Astrocyte (in vitro differentiated cells and primary cell): ENCODE results near the gene TMX4. TPM values are rescaled to one million over a fixed set of nuclear protein-coding genes. Genes with fewer than 3 reads are reported as not detected.

Experiments
- DNase-seq: peaks from one replicate; pipeline ENCODE4 v3.0.0-alpha.2; 2010; ENCODE audit warnings: low read depth
- FAIRE-seq: peaks from 2 replicates; lab custom pipeline; 2011; peaks lifted over from hg19 to GRCh38; lab: Jason Lieb, UNC
- H2AFZ ChIP-seq: 2 replicates; pipeline ENCODE4 v1.6.0; 2012; ENCODE audit warnings: low read depth, low read length, inconsistent platforms
- H3K27ac ChIP-seq: 2 replicates; pipeline ENCODE4 v1.5.1; 2011; ENCODE audit warnings: low read depth, low read length, inconsistent platforms
- H3K27me3 ChIP-seq: 2 replicates; pipeline ENCODE4 v1.6.0; 2011; ENCODE audit warnings: low read length, inconsistent platforms; ENCODE audit not compliant: insufficient read depth
- H3K36me3 ChIP-seq: 2 replicates; pipeline ENCODE4 v1.5.1; 2011; ENCODE audit warnings: low read length, inconsistent platforms; ENCODE audit not compliant: insufficient read depth
- H3K4me1 ChIP-seq: 2 replicates; pipeline ENCODE4 v1.5.1; 2011; ENCODE audit warnings: low read length, inconsistent platforms; ENCODE audit not compliant: insufficient read depth
- H3K4me2 ChIP-seq: 2 replicates; pipeline ENCODE4 v1.6.0; 2012; ENCODE audit warnings: low read length, inconsistent platforms
- H3K4me3 ChIP-seq: 2 replicates; pipeline ENCODE4 v1.5.1; 2011; ENCODE audit warnings: low read depth, mild to moderate bottlenecking, low read length, inconsistent platforms; ENCODE audit not compliant: insufficient read depth
- H3K79me2 ChIP-seq: 2 replicates; pipeline ENCODE4 v1.6.0; 2012; ENCODE audit warnings: mild to moderate bottlenecking, low read length, inconsistent platforms; ENCODE audit not compliant: insufficient read depth
- H3K9ac ChIP-seq: 2 replicates; pipeline ENCODE4 v1.6.0; 2012; ENCODE audit warnings: mild to moderate bottlenecking, low read length, inconsistent platforms
- H3K9me3 ChIP-seq: 2 replicates; pipeline ENCODE4 v1.5.1; 2012; ENCODE audit warnings: low read depth, mild to moderate bottlenecking, low read length, inconsistent platforms; ENCODE audit not compliant: insufficient read depth
- H4K20me1 ChIP-seq: 2 replicates; pipeline ENCODE4 v1.6.0; 2012; ENCODE audit warnings: low read length, inconsistent platforms; ENCODE audit not compliant: insufficient read depth
- H3K27ac Mint-ChIP-seq: one replicate; pipeline ENCODE4 v1.8.0; 2021; ENCODE audit warnings: mild to moderate bottlenecking, mixed read lengths; ENCODE audit not compliant: unreplicated experiment
- H3K27me3 Mint-ChIP-seq: one replicate; pipeline ENCODE4 v1.8.0; 2021; ENCODE audit warnings: low read depth, mixed read lengths; ENCODE audit not compliant: unreplicated experiment
- H3K36me3 Mint-ChIP-seq: one replicate; pipeline ENCODE4 v1.8.0; 2021; ENCODE audit warnings: low read depth, mixed read lengths; ENCODE audit not compliant: unreplicated experiment
- H3K4me1 Mint-ChIP-seq: one replicate; pipeline ENCODE4 v1.8.0; 2021; ENCODE audit warnings: low read depth, mixed read lengths; ENCODE audit not compliant: unreplicated experiment
- H3K4me3 Mint-ChIP-seq: one replicate; pipeline ENCODE4 v1.8.0; 2021; ENCODE audit warnings: mild to moderate bottlenecking, moderate library complexity, mixed read lengths; ENCODE audit not compliant: unreplicated experiment
- H3K9me3 Mint-ChIP-seq: one replicate; pipeline ENCODE4 v1.8.0; 2021; ENCODE audit warnings: mild to moderate bottlenecking, mixed read lengths; ENCODE audit not compliant: unreplicated experiment
- CTCF ChIP-seq: IDR thresholded peaks from 2 replicates; pipeline ENCODE4 v1.5.1; 2011; ENCODE audit warnings: low read depth, mild to moderate bottlenecking, inconsistent platforms, low read length, moderate library complexity; ENCODE audit not compliant: insufficient read depth
- EZH2 ChIP-seq: IDR thresholded peaks from 2 replicates; pipeline ENCODE4 v1.6.1; 2012; ENCODE audit warnings: mild to moderate bottlenecking, low read length, inconsistent platforms; ENCODE audit not compliant: insufficient read depth
- total RNA-seq: library from RNA; stranded (reverse); gene quantifications from 2 replicates; pipeline ENCODE4 v1.2.1, GENCODE V29; 2021

Gene TMX4
- total RNA-seq, 1 donor from 2014 or later: 17.3 TPM

DNA sequence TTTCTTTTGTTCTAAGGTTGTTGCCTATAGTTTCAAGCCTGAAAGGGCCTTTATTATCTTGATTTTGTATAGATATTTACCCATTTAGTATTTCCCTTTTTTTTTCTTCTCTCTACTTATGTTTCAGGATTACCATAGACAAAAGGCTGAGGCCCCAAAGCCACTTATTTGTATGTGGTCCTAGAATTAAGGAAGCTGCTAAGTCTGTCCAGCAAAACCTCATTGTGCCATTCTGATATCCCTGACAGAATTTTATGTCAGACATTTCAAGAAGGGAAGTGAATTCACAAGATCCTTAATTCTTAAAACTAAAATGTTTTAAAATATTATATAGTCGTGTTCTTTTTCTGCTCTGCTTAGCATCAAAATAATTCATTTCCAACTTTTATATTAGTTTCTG is 86.2 kb downstream of the TMX4 start:
- no peaks in the 10 kb centered on the region for H3K4me1 ChIP-seq
- no peaks in the 10 kb centered on the region for H3K79me2 ChIP-seq
- no peaks in the 10 kb centered on the region for H3K9me3 Mint-ChIP-seq
- no peaks in the 10 kb centered on the region for H3K27me3 ChIP-seq
- H2AFZ ChIP-seq: no peak overlapping the region
- no peaks in the 10 kb centered on the region for H3K36me3 Mint-ChIP-seq
- no peak for FAIRE-seq
- H3K4me3 Mint-ChIP-seq: no peak overlapping the region
- H3K9me3 ChIP-seq: no peaks in the 10 kb centered on the region
- no peak for DNase-seq
- H3K4me3 ChIP-seq: no peak overlapping the region
- no peaks in the 10 kb centered on the region for H3K4me1 Mint-ChIP-seq
- H3K36me3 ChIP-seq: no peaks in the 10 kb centered on the region
- no peak overlapping the region for H3K27ac ChIP-seq
- H4K20me1 ChIP-seq: no peaks in the 10 kb centered on the region
- H3K9ac ChIP-seq: no peak overlapping the region
- no peak for TF ChIP-seq CTCF
- TF ChIP-seq EZH2: no peak
- no peak overlapping the region for H3K27ac Mint-ChIP-seq
- no peak overlapping the region for H3K4me2 ChIP-seq
- no peaks in the 10 kb centered on the region for H3K27me3 Mint-ChIP-seq

GRCh38 chr20:7930343-7930742 is 89.2 kb downstream of the TMX4 start:
- H3K36me3 Mint-ChIP-seq: no peaks in the 10 kb centered on the region
- TF ChIP-seq CTCF: no peak
- no peak for TF ChIP-seq EZH2
- H3K27ac Mint-ChIP-seq: no peak overlapping the region
- Histone ChIP-seq H2AFZ (no peak overlapping the region), H3K4me2 (no peak overlapping the region), H3K4me1 (no peaks in the 10 kb centered on the region), H4K20me1 (no peaks in the 10 kb centered on the region), H3K9me3 (no peaks in the 10 kb centered on the region), H3K36me3 (no peaks in the 10 kb centered on the region), H3K27me3 (no peaks in the 10 kb centered on the region), H3K4me3 (no peak overlapping the region), H3K9ac (no peak overlapping the region), H3K27ac (no peak overlapping the region), H3K79me2 (no peaks in the 10 kb centered on the region)
- H3K4me3 Mint-ChIP-seq: no peak overlapping the region
- FAIRE-seq (no peak), DNase-seq (no peak)
- H3K4me1 Mint-ChIP-seq: peaks cover 2% of the 10 kb centered on the region
- no peaks in the 10 kb centered on the region for H3K9me3 Mint-ChIP-seq
- H3K27me3 Mint-ChIP-seq: no peaks in the 10 kb centered on the region

Other genes with a start within 250 kb of the TMX4 start
- 0.17 and 0.20 TPM in 2 replicates for gene HAO1, start 79.3 kb downstream of the TMX4 start, total RNA-seq
- 10.7 and 11.0 TPM in 2 replicates for gene PLCB1, start 112.5 kb upstream of the TMX4 start, total RNA-seq